IMR-90 (cell line): ENCODE results near the gene FRK. TPM values are rescaled to one million over a fixed set of nuclear protein-coding genes. Genes with fewer than 3 reads are reported as not detected.

Experiments used
- ATAC-seq: fragments of 200-7000 bp; cut with Tn5 transposase; 2 replicates; pipeline ENCODE4 v1.9.1; 2020; ENCODE audit warnings: low read depth, mild to moderate bottlenecking, moderate library complexity
- BruUV-seq: library from RNA; stranded (reverse); fragments of 400-500 nt; replicated peaks from 2 replicates; lab custom pipeline; 2021; lab: Mats Ljungman, UMichigan
- CTCF ChIA-PET: fragments of 300-600 bp; formaldehyde crosslinking; extraction: SDS; loops from one replicate; lab custom pipeline; 2021; ENCODE audit warnings: antibody characterized with exemption; lab: Yijun Ruan, JAX
- POLR2A ChIA-PET: fragments of 300-600 bp; sonication (Branson Sonifier 250); formaldehyde crosslinking; loops from one replicate; lab custom pipeline; 2022; ENCODE audit warnings: antibody characterized with exemption; ENCODE audit not compliant: unreplicated experiment; lab: Charles Lee
- DNase-seq: peaks from one replicate; pipeline ENCODE4 v3.0.0; 2013
- H2AFZ ChIP-seq: replicated peaks from 2 replicates; pipeline ENCODE3; 2013; ENCODE audit warnings: low read length, mild to moderate bottlenecking; ENCODE audit not compliant: poor library complexity
- H2AK5ac ChIP-seq: 2 replicates; pipeline ENCODE4 v1.6.1; 2013; ENCODE audit warnings: low read depth, low read length, inconsistent platforms
- H2AK9ac ChIP-seq: replicated peaks from 2 replicates; pipeline ENCODE3; 2013; ENCODE audit warnings: mild to moderate bottlenecking, low read depth, low read length, moderate library complexity; ENCODE audit not compliant: poor library complexity
- H2BK120ac ChIP-seq: 2 replicates; pipeline ENCODE4 v1.6.1; 2013; ENCODE audit warnings: low read depth, low read length, inconsistent platforms
- H2BK15ac ChIP-seq: 3 replicates; pipeline ENCODE4 v1.6.1; 2013; ENCODE audit warnings: low read depth, low read length, inconsistent platforms
- H2BK20ac ChIP-seq: 2 replicates; pipeline ENCODE4 v1.6.1; 2013; ENCODE audit warnings: low read depth, mild to moderate bottlenecking, inconsistent platforms, low read length, moderate library complexity
- H2BK5ac ChIP-seq: 2 replicates; pipeline ENCODE4 v1.6.1; 2013; ENCODE audit warnings: mild to moderate bottlenecking, low read depth, low read length, inconsistent platforms; ENCODE audit not compliant: poor library complexity, severe bottlenecking
- H3K14ac ChIP-seq: replicated peaks from 2 replicates; pipeline ENCODE4 v1.6.1; 2013; ENCODE audit warnings: low read depth, low read length, inconsistent platforms
- H3K18ac ChIP-seq: 2 replicates; pipeline ENCODE4 v1.6.1; 2013; ENCODE audit warnings: low read depth, low read length, control low read depth
- H3K23ac ChIP-seq: 2 replicates; pipeline ENCODE4 v1.6.1; 2013; ENCODE audit warnings: low read depth, low read length, inconsistent platforms
- H3K27ac ChIP-seq: 2 replicates; pipeline ENCODE4 v1.5.1; 2013; ENCODE audit warnings: mild to moderate bottlenecking, control low read depth, low read length; ENCODE audit not compliant: insufficient read depth
- H3K27me3 ChIP-seq: 2 replicates; pipeline ENCODE4 v1.6.1; 2013; ENCODE audit warnings: low read length; ENCODE audit not compliant: control insufficient read depth, insufficient read depth
- H3K36me3 ChIP-seq: 2 replicates; pipeline ENCODE4 v1.6.1; 2013; ENCODE audit warnings: low read length, mixed read lengths; ENCODE audit not compliant: control insufficient read depth, insufficient read depth
- H3K4ac ChIP-seq: 2 replicates; pipeline ENCODE4 v1.6.1; 2013; ENCODE audit warnings: low read depth, low read length, inconsistent platforms
- H3K4me1 ChIP-seq: 2 replicates; pipeline ENCODE4 v1.6.1; 2013; ENCODE audit warnings: low read length, mixed read lengths; ENCODE audit not compliant: control insufficient read depth, insufficient read depth
- H3K4me2 ChIP-seq: 2 replicates; pipeline ENCODE4 v1.6.1; 2013; ENCODE audit warnings: low read depth, mild to moderate bottlenecking, control low read depth, low read length, moderate library complexity
- H3K4me3 ChIP-seq: 2 replicates; pipeline ENCODE4 v1.5.1; 2013; ENCODE audit warnings: low read depth, mild to moderate bottlenecking, control low read depth, low read length, moderate library complexity; ENCODE audit not compliant: insufficient read depth
- H3K56ac ChIP-seq: 2 replicates; pipeline ENCODE4 v1.6.1; 2013; ENCODE audit warnings: low read length, inconsistent platforms; ENCODE audit not compliant: insufficient read depth; ENCODE audit errors: extremely low read depth
- H3K79me1 ChIP-seq, 2 experiments: 2 replicates each; pipeline ENCODE4 v1.6.1; 2013; ENCODE audit warnings: low read length in 2 of 2, inconsistent platforms in 1 of 2, low read depth in 1 of 2
- H3K9ac ChIP-seq: 2 replicates; pipeline ENCODE4 v1.6.1; 2013; ENCODE audit warnings: low read depth, low read length, control low read depth
- H3K9me1 ChIP-seq: 2 replicates; pipeline ENCODE4 v1.6.1; 2013; ENCODE audit warnings: low read length, inconsistent platforms; ENCODE audit not compliant: insufficient read depth
- H3K9me3 ChIP-seq: 2 replicates; pipeline ENCODE4 v1.6.1; 2013; ENCODE audit warnings: low read length; ENCODE audit not compliant: control insufficient read depth, insufficient read depth
- H4K20me1 ChIP-seq: 2 replicates; pipeline ENCODE4 v1.6.1; 2013; ENCODE audit warnings: low read length, inconsistent platforms; ENCODE audit not compliant: insufficient read depth
- H4K5ac ChIP-seq: 2 replicates; pipeline ENCODE4 v1.6.1; 2013; ENCODE audit warnings: mild to moderate bottlenecking, low read depth, low read length, control low read depth
- H4K8ac ChIP-seq, 2 experiments: 2 replicates each; pipeline ENCODE4 v1.6.1; 2013; ENCODE audit warnings: low read depth in 2 of 2, low read length in 2 of 2, control low read depth in 1 of 2, inconsistent platforms in 1 of 2
- H4K91ac ChIP-seq: 2 replicates; pipeline ENCODE4 v1.6.1; 2013; ENCODE audit warnings: low read depth, low read length, inconsistent platforms; ENCODE audit not compliant: insufficient read depth
- BHLHE40 ChIP-seq: fragments of 150-350 bp; IDR thresholded peaks from 2 replicates; pipeline ENCODE4 v1.6.1; 2016; ENCODE audit warnings: mild to moderate bottlenecking, low read depth, low read length
- CEBPB ChIP-seq: IDR thresholded peaks from 2 replicates; pipeline ENCODE4 v1.6.1; 2012; ENCODE audit warnings: low read depth, low read length, improper control_type of control experiment
- CTCF ChIP-seq: conservative IDR thresholded peaks from 2 replicates; pipeline ENCODE4 v1.5.1; 2012; ENCODE audit warnings: mild to moderate bottlenecking, low read depth, low read length, improper control_type of control experiment
- ELK1 ChIP-seq: fragments of 150-350 bp; IDR thresholded peaks from 2 replicates; pipeline ENCODE4 v1.6.1; 2016; ENCODE audit warnings: low read depth, mild to moderate bottlenecking, low read length, moderate library complexity, borderline replicate concordance
- FOS ChIP-seq: fragments of 150-350 bp; IDR thresholded peaks from 2 replicates; pipeline ENCODE4 v1.6.1; 2016; ENCODE audit warnings: low read depth, low read length
- MXI1 ChIP-seq: IDR thresholded peaks from 2 replicates; pipeline ENCODE4 v1.6.1; 2012; ENCODE audit warnings: low read depth, mild to moderate bottlenecking, low read length, moderate library complexity, borderline replicate concordance
- NFE2L2 ChIP-seq: fragments of 150-350 bp; IDR thresholded peaks from 2 replicates; pipeline ENCODE4 v1.6.1; 2016; ENCODE audit warnings: low read depth, mild to moderate bottlenecking, low read length
- RFX5 ChIP-seq: IDR thresholded peaks from 2 replicates; pipeline ENCODE4 v1.8.0; 2012; ENCODE audit warnings: low read depth, mild to moderate bottlenecking, low read length, moderate library complexity
- SMC3 ChIP-seq: fragments of 150-350 bp; IDR thresholded peaks from 2 replicates; pipeline ENCODE4 v1.6.1; 2016; ENCODE audit warnings: low read depth, mild to moderate bottlenecking, antibody characterized with exemption, low read length, moderate library complexity
- USF2 ChIP-seq: fragments of 150-350 bp; IDR thresholded peaks from 2 replicates; pipeline ENCODE4 v1.6.1; 2017; ENCODE audit warnings: mild to moderate bottlenecking, antibody characterized with exemption, low read length, low read depth
- dilution Hi-C: fragments of 300-500 bp; cut with HindIII; formaldehyde crosslinking; loops from one replicate; pipeline ENCODE4 v1.14.3; 2018; ENCODE audit warnings: low sequenced_read_pairs; ENCODE audit not compliant: unreplicated experiment
- in situ Hi-C: fragments of 300-500 bp; cut with MboI; formaldehyde crosslinking; loops from 3 replicates; pipeline ENCODE4 v1.14.3; 2019; ENCODE audit warnings: low sequenced_read_pairs, inconsistent platforms, mixed read lengths
- intact Hi-C: fragments of 100-400 bp; cut with micrococcal nuclease; formaldehyde crosslinking; loops from 2 replicates; pipeline ENCODE4 v1.10.0; 2022
- polyA plus RNA-seq, 3 experiments: library from polyadenylated mRNA; depleted of rRNA; stranded (reverse); fragments of >200 nt; gene quantifications; 2 replicates each; pipeline ENCODE4 v1.2.3, GENCODE V29; 2012; ENCODE audit warnings: low replicate concordance in 1 of 3
- total RNA-seq: library from RNA; depleted of rRNA; stranded (reverse); fragments of >200 nt; gene quantifications from 2 replicates; pipeline ENCODE4 v1.2.3, GENCODE V29; 2012

The FRK gene
- total and polyA plus RNA-seq, 2 of the 4 experiments (the other 2 are of a cell fraction): under 0.01 to 0.02 TPM

- TF ChIP-seq CTCF: no peak
- TF ChIP-seq FOS: no peak
- no peak for TF ChIP-seq BHLHE40
Observed at GRCh38 chr6:116066789-116067188, 6.1 kb upstream of the FRK start (continued).

GRCh38 chr6:116064666-116065065 is 4.0 kb upstream of the FRK start:
- no peak overlapping the region for H3K14ac ChIP-seq
- no peaks in the 10 kb centered on the region for H4K20me1 ChIP-seq
- dilution Hi-C loops: no loop called here
- no peaks in the 10 kb centered on the region for H3K27me3 ChIP-seq
- POLR2A ChIA-PET: no interaction called here
- no peak overlapping the region for H2BK5ac ChIP-seq
- no peaks in the 10 kb centered on the region for H3K79me1 ChIP-seq
- no peak overlapping the region for H3K4me2 ChIP-seq
- no peak overlapping the region for H2AFZ ChIP-seq
- in situ Hi-C loops: no loop called here
- no peak overlapping the region for H2BK20ac ChIP-seq
- H3K4ac ChIP-seq: no peak overlapping the region
- no peak for DNase-seq
- H3K4me1 ChIP-seq: peaks cover 8% of the 10 kb centered on the region
- no peak overlapping the region for H3K4me3 ChIP-seq
- ATAC-seq: no peak
- BruUV-seq: no TSS peak
- no peak overlapping the region for H2AK5ac ChIP-seq
- H3K36me3 ChIP-seq: no peaks in the 10 kb centered on the region
- CTCF ChIA-PET: no interaction called here
- no peak overlapping the region; the same call in 1 of the 2 replicates for H3K18ac ChIP-seq
- intact Hi-C loops: loop anchor here (5.0 kb wide), 1 partner anchor 1588 kb away; no protein-coding TSS in a partner anchor
- no peak overlapping the region for H3K56ac ChIP-seq
- H2AK9ac ChIP-seq: no peak overlapping the region
- H4K5ac ChIP-seq: no peak overlapping the region
- no peaks in the 10 kb centered on the region for H3K9me3 ChIP-seq
- H2BK120ac ChIP-seq: no peak overlapping the region
- no peak overlapping the region for H3K9ac ChIP-seq
- H4K91ac ChIP-seq: no peak overlapping the region
- H3K9me1 ChIP-seq: 0 out of 2 replicates have a peak, but pooled peaks cover 3% of the 10 kb centered on the region
- H2BK15ac ChIP-seq: no peak overlapping the region
- H4K8ac ChIP-seq: no peak overlapping the region
- no peak for TF ChIP-seq SMC3
- TF ChIP-seq CTCF: no peak
- TF ChIP-seq ELK1: no peak
- no peak for TF ChIP-seq USF2
- TF ChIP-seq RFX5: no peak
- TF ChIP-seq CEBPB: no peak
- no peak for TF ChIP-seq NFE2L2
- no peak for TF ChIP-seq MXI1
- TF ChIP-seq FOS: no peak
- H3K27ac ChIP-seq: no peak overlapping the region
- H3K23ac ChIP-seq: no peak overlapping the region
